ENCODE measurements around the gene RNF130.

Gene RNF130

DNA sequence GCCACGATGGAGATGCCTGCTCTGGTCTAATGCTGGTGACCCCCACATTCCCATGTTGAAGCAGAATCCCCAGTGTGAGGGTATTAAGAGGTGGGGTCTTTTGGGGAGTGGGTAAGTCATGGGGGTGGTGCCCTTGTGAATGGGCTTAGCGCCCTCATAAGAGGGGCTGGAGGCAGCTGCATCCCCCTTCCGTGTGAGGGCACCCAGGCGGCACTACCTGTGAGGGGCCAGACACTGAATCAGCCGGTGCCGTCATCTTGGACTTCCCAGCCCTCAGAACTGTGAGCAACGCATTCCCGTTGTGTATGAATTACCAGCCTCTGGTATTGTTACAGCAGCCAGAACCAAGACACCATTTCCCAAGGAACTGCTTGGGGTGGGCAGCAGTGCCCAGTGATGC, 27.0 kb upstream of the RNF130 start (continued):
- TF ChIP-seq ZC3H10 (CRISPR knock-in tag; IDR thresholded peaks at IDR 0.05) (no peak), BACH2 (CRISPR knock-in tag; IDR thresholded peaks at IDR 0.05; ENCODE audit: borderline replicate concordance) (no peak), ZNF70 (CRISPR knock-in tag; IDR thresholded peaks at IDR 0.05) (no peak), ZFP30 (CRISPR knock-in tag; IDR thresholded peaks at IDR 0.05) (no peak)
- TF ChIP-seq, protein P1, sequence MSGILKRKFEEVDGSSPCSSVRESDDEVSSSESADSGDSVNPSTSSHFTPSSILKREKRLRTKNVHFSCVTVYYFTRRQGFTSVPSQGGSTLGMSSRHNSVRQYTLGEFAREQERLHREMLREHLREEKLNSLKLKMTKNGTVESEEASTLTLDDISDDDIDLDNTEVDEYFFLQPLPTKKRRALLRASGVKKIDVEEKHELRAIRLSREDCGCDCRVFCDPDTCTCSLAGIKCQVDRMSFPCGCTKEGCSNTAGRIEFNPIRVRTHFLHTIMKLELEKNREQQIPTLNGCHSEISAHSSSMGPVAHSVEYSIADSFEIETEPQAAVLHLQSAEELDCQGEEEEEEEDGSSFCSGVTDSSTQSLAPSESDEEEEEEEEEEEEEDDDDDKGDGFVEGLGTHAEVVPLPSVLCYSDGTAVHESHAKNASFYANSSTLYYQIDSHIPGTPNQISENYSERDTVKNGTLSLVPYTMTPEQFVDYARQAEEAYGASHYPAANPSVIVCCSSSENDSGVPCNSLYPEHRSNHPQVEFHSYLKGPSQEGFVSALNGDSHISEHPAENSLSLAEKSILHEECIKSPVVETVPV (CRISPR knock-in tag; IDR thresholded peaks at IDR 0.05), result no peak

DNA sequence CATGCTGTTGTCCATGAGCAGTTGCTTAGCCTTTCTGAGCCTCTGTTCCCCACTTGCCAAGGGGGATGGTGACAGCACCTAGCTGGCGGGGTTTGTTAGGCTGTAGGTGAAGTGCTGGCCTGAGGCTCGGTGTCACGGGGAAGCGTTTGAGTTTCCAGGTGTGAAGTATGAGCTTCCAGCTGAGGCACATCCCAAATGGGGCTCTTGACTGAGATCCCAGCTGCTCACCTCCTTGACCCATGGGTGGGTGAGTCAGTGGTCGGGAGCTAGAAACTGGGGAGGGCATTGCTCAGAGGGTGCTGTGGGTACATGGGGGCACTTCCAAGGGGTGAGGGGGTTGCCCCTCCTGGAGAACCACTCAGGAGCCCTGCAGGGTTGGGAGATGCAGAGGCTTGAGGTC, 26.4 kb upstream of the RNF130 start:
- ATAC-seq, result no peak
- TF ChIP-seq, protein P2, sequence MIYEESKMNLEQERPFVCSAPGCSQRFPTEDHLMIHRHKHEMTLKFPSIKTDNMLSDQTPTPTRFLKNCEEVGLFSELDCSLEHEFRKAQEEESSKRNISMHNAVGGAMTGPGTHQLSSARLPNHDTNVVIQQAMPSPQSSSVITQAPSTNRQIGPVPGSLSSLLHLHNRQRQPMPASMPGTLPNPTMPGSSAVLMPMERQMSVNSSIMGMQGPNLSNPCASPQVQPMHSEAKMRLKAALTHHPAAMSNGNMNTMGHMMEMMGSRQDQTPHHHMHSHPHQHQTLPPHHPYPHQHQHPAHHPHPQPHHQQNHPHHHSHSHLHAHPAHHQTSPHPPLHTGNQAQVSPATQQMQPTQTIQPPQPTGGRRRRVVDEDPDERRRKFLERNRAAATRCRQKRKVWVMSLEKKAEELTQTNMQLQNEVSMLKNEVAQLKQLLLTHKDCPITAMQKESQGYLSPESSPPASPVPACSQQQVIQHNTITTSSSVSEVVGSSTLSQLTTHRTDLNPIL (CRISPR knock-in tag; IDR thresholded peaks at IDR 0.05; ENCODE audit: low read depth), result no peak
- TF ChIP-seq TCF4 (CRISPR knock-in tag; IDR thresholded peaks at IDR 0.05; ENCODE audit: borderline replicate concordance) (no peak), ZNF565 (CRISPR knock-in tag; conservative IDR thresholded peaks at IDR 0.05; ENCODE audit: low read depth) (no peak), RARB (CRISPR knock-in tag; IDR thresholded peaks at IDR 0.05) (no peak), TOX (CRISPR knock-in tag; IDR thresholded peaks at IDR 0.05; ENCODE audit: borderline replicate concordance) (no peak), OSR1 (CRISPR knock-in tag; IDR thresholded peaks at IDR 0.05) (no peak), ISL1 (CRISPR knock-in tag; IDR thresholded peaks at IDR 0.05) (no peak), ZFP30 (CRISPR knock-in tag; IDR thresholded peaks at IDR 0.05) (no peak), BACH2 (CRISPR knock-in tag; IDR thresholded peaks at IDR 0.05; ENCODE audit: borderline replicate concordance) (no peak), GLIS3 (CRISPR knock-in tag; IDR thresholded peaks at IDR 0.05) (no peak), SNAI2 (CRISPR knock-in tag; IDR thresholded peaks at IDR 0.05) (no peak), ZC3H10 (CRISPR knock-in tag; IDR thresholded peaks at IDR 0.05) (no peak), ZNF8 (CRISPR knock-in tag; IDR thresholded peaks at IDR 0.05) (no peak), PPARA (CRISPR knock-in tag; IDR thresholded peaks at IDR 0.05; ENCODE audit: borderline replicate concordance) (no peak), ESRRG (CRISPR knock-in tag; IDR thresholded peaks at IDR 0.05) (no peak), CSDC2 (CRISPR knock-in tag; IDR thresholded peaks at IDR 0.05) (no peak)
- TF ChIP-seq, protein P1 (CRISPR knock-in tag; IDR thresholded peaks at IDR 0.05), result no peak
- TF ChIP-seq, protein P3, sequence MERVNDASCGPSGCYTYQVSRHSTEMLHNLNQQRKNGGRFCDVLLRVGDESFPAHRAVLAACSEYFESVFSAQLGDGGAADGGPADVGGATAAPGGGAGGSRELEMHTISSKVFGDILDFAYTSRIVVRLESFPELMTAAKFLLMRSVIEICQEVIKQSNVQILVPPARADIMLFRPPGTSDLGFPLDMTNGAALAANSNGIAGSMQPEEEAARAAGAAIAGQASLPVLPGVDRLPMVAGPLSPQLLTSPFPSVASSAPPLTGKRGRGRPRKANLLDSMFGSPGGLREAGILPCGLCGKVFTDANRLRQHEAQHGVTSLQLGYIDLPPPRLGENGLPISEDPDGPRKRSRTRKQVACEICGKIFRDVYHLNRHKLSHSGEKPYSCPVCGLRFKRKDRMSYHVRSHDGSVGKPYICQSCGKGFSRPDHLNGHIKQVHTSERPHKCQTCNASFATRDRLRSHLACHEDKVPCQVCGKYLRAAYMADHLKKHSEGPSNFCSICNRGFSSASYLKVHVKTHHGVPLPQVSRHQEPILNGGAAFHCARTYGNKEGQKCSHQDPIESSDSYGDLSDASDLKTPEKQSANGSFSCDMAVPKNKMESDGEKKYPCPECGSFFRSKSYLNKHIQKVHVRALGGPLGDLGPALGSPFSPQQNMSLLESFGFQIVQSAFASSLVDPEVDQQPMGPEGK (CRISPR knock-in tag; IDR thresholded peaks at IDR 0.05; ENCODE audit: borderline replicate concordance), result no peak
- TF ChIP-seq, protein P4, sequence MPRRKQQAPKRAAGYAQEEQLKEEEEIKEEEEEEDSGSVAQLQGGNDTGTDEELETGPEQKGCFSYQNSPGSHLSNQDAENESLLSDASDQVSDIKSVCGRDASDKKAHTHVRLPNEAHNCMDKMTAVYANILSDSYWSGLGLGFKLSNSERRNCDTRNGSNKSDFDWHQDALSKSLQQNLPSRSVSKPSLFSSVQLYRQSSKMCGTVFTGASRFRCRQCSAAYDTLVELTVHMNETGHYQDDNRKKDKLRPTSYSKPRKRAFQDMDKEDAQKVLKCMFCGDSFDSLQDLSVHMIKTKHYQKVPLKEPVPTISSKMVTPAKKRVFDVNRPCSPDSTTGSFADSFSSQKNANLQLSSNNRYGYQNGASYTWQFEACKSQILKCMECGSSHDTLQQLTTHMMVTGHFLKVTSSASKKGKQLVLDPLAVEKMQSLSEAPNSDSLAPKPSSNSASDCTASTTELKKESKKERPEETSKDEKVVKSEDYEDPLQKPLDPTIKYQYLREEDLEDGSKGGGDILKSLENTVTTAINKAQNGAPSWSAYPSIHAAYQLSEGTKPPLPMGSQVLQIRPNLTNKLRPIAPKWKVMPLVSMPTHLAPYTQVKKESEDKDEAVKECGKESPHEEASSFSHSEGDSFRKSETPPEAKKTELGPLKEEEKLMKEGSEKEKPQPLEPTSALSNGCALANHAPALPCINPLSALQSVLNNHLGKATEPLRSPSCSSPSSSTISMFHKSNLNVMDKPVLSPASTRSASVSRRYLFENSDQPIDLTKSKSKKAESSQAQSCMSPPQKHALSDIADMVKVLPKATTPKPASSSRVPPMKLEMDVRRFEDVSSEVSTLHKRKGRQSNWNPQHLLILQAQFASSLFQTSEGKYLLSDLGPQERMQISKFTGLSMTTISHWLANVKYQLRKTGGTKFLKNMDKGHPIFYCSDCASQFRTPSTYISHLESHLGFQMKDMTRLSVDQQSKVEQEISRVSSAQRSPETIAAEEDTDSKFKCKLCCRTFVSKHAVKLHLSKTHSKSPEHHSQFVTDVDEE (CRISPR knock-in tag; IDR thresholded peaks at IDR 0.05), result no peak

DNA sequence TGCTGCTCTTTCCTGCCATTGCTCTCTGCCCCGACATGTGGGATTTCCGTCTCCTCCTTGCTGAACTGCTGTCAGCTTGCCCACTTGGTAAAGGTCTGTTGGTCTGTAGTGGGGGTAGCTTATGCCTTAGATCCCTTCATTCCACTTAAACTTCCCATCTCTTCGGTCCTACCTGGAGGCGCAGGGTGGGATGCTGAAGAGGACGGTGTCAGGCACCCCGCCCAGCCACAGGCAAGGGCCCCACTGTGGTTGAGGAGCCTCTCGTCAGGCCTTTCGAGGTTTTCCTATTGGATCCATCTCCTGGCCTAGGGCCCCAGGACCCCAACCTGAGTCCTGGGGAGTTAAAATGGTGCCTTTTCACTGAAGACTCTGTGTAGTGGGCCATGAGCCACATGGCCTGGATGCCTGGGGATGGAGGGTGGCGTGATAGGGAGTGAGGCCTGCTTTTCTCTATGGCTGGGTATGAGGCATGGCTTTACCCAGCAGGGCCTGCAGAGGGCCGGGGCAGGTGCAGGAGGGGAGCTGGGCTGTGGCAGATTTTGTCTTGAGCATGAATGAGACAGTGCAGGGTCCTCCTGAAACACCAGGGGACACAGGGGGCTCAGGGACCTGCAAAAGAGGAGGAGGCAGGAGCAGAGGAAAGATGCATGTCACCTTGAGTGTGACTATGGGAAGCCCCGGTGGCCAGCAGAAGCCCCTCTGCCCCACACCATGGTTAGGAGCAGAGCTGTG, 25.8 kb upstream of the RNF130 start:
- no peak for ATAC-seq
- TF ChIP-seq ESRRG (CRISPR knock-in tag; IDR thresholded peaks at IDR 0.05) (no peak), CSDC2 (CRISPR knock-in tag; IDR thresholded peaks at IDR 0.05) (no peak), BACH2 (CRISPR knock-in tag; IDR thresholded peaks at IDR 0.05; ENCODE audit: borderline replicate concordance) (no peak), SNAI2 (CRISPR knock-in tag; IDR thresholded peaks at IDR 0.05) (no peak), ISL1 (CRISPR knock-in tag; IDR thresholded peaks at IDR 0.05) (no peak), ZC3H10 (CRISPR knock-in tag; IDR thresholded peaks at IDR 0.05) (no peak), TOX (CRISPR knock-in tag; IDR thresholded peaks at IDR 0.05; ENCODE audit: borderline replicate concordance) (no peak), ZNF70 (CRISPR knock-in tag; IDR thresholded peaks at IDR 0.05) (no peak), ZFP3 (CRISPR knock-in tag; IDR thresholded peaks at IDR 0.05) (no peak), ARNTL (CRISPR knock-in tag; IDR thresholded peaks at IDR 0.05; ENCODE audit: borderline replicate concordance, low read depth) (no peak), ZFP30 (CRISPR knock-in tag; IDR thresholded peaks at IDR 0.05) (no peak), TCF4 (CRISPR knock-in tag; IDR thresholded peaks at IDR 0.05; ENCODE audit: borderline replicate concordance) (no peak), GLIS3 (CRISPR knock-in tag; IDR thresholded peaks at IDR 0.05) (no peak)
- TF ChIP-seq, protein P4 (CRISPR knock-in tag; IDR thresholded peaks at IDR 0.05), result no peak
- TF ChIP-seq, protein P2 (CRISPR knock-in tag; IDR thresholded peaks at IDR 0.05; ENCODE audit: low read depth), result no peak

All from SK-N-SH treated with all-trans-retinoic acid at 6 μM for 48 hours (cell line).